ENCODE measurements around the gene ADAD2.
A peak's percentile ranks its signal among the peaks of the same experiment; 100 is the strongest.

The ADAD2 gene

GRCh38 chr16:84226026-84226425 lies 35.1 kb downstream of the ADAD2 start:
- Histone ChIP-seq H3K36me3 (ENCODE audit: control insufficient read depth in 2 of 2, insufficient read depth in 1 of 2, low read length in 2 of 2) (no peaks in the 10 kb centered on the region), H3K9me3 (ENCODE audit: control insufficient read depth, insufficient read depth, low read depth, low read length) (no peaks in the 10 kb centered on the region), H3K27ac (ENCODE audit: extremely low read depth, low read depth, low read length) (no peak overlapping the region), H3K4me1 (ENCODE audit: control insufficient read depth, insufficient read depth, low read length) (no peaks in the 10 kb centered on the region), H3K4me3 (ENCODE audit: low read depth, low read length) (no peak overlapping the region)
- CTCF ChIA-PET: interaction anchor here (0.5 to 0.6 kb wide), 2 partner anchors 72 to 138 kb away, joined by 3 to 4 read pairs; no protein-coding TSS in a partner anchor
- POLR2A ChIA-PET: no interaction called here
- TF ChIP-seq GFI1B (tag by site-specific recombination; IDR thresholded peaks at IDR 0.05) (no peak), ZXDB (tag by site-specific recombination; IDR thresholded peaks at IDR 0.05) (no peak), ZNF785 (tag by site-specific recombination; IDR thresholded peaks at IDR 0.05) (no peak), ZBTB17 (tag by site-specific recombination; IDR thresholded peaks at IDR 0.05) (no peak), ZNF292 (tag by site-specific recombination; IDR thresholded peaks at IDR 0.05; ENCODE audit: borderline replicate concordance, low read depth) (no peak), SCRT2 (tag by site-specific recombination; IDR thresholded peaks at IDR 0.05) (no peak), SP7 (tag by site-specific recombination; IDR thresholded peaks at IDR 0.05) (no peak)

- CTCF ChIA-PET: interaction anchor here (0.5 kb wide), 2 partner anchors 30 to 220 kb away, joined by 3 read pairs; no protein-coding TSS in a partner anchor
- TF ChIP-seq ZBTB48 (tag by site-specific recombination; IDR thresholded peaks at IDR 0.05) (no peak), ZNF211 (tag by site-specific recombination; IDR thresholded peaks at IDR 0.05; ENCODE audit: low read depth) (no peak), ZNF175 (tag by site-specific recombination; IDR thresholded peaks at IDR 0.05) (no peak), ZNF146 (tag by site-specific recombination; IDR thresholded peaks at IDR 0.05) (peak; percentile 97)
- H3K4me1 ChIP-seq (ENCODE audit: control insufficient read depth, insufficient read depth, low read length): no peaks in the 10 kb centered on the region
- no peaks in the 10 kb centered on the region for H3K9me3 ChIP-seq (ENCODE audit: control insufficient read depth, insufficient read depth, low read depth, low read length)
- no peaks in the 10 kb centered on the region for H3K36me3 ChIP-seq (ENCODE audit: control insufficient read depth in 2 of 2, insufficient read depth in 1 of 2, low read length in 2 of 2)
- no peak overlapping the region for H3K27ac ChIP-seq (ENCODE audit: extremely low read depth, low read depth, low read length)
- POLR2A ChIA-PET: no interaction called here
- H3K4me3 ChIP-seq (ENCODE audit: low read depth, low read length): no peak overlapping the region
Measured at GRCh38 chr16:84227548-84227947, 36.6 kb downstream of the ADAD2 start.

DNA sequence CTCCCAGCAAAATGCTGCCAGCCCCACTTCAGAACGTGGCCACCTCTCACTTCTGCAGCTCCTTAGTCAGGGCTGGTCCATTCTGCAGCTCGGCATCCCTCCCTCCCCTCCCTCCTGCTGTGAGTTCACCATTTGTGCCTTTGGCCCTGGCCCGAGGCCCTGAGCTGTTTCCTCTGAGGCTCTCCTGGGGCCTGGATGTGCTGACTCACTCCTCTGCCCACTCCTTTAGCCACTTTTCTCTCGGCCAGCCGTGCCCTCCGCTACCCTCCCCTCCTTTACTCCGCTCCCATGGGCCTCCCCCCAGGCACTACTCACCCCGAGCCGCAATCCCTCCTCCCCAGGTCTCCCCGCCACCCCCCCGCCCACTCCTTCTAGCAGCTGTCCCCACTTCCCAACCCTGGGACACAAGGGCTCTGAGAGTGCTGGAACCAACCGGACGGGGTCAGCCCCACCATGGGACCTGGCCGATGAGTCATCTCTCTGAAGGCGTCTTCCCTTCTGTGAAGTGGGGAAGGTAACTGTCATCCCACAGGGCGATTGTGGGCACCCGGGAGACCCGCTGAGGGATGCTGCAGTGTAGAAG lies 37.4 kb downstream of the ADAD2 start:
- ChIA-PET CTCF (interaction anchor here (0.5 kb wide), 1 partner anchor 29 kb away, joined by 3 read pairs; no protein-coding TSS in a partner anchor), POLR2A (interaction anchor here (0.6 kb wide), 1 partner anchor 808 kb away, joined by 4 read pairs; no protein-coding TSS in a partner anchor)
- Histone ChIP-seq H3K27ac (ENCODE audit: extremely low read depth, low read depth, low read length) (no peak overlapping the region), H3K4me1 (ENCODE audit: control insufficient read depth, insufficient read depth, low read length) (no peaks in the 10 kb centered on the region), H3K36me3 (ENCODE audit: control insufficient read depth in 2 of 2, insufficient read depth in 1 of 2, low read length in 2 of 2) (no peaks in the 10 kb centered on the region), H3K4me3 (ENCODE audit: low read depth, low read length) (no peak overlapping the region), H3K9me3 (ENCODE audit: control insufficient read depth, insufficient read depth, low read depth, low read length) (no peaks in the 10 kb centered on the region)
- TF ChIP-seq, protein P1, sequence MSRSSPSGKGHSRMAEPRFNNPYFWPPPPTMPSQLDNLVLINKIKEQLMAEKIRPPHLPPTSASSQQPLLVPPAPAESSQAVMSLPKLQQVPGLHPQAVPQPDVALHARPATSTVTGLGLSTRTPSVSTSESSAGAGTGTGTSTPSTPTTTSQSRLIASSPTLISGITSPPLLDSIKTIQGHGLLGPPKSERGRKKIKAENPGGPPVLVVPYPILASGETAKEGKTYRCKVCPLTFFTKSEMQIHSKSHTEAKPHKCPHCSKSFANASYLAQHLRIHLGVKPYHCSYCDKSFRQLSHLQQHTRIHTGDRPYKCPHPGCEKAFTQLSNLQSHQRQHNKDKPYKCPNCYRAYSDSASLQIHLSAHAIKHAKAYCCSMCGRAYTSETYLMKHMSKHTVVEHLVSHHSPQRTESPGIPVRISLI (tag by site-specific recombination; IDR thresholded peaks at IDR 0.05): no peak
- TF ChIP-seq, protein P2, sequence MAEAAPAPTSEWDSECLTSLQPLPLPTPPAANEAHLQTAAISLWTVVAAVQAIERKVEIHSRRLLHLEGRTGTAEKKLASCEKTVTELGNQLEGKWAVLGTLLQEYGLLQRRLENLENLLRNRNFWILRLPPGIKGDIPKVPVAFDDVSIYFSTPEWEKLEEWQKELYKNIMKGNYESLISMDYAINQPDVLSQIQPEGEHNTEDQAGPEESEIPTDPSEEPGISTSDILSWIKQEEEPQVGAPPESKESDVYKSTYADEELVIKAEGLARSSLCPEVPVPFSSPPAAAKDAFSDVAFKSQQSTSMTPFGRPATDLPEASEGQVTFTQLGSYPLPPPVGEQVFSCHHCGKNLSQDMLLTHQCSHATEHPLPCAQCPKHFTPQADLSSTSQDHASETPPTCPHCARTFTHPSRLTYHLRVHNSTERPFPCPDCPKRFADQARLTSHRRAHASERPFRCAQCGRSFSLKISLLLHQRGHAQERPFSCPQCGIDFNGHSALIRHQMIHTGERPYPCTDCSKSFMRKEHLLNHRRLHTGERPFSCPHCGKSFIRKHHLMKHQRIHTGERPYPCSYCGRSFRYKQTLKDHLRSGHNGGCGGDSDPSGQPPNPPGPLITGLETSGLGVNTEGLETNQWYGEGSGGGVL (tag by site-specific recombination; IDR thresholded peaks at IDR 0.05): peak; percentile 86
- peak; percentile 42 for TF ChIP-seq GLIS1 (tag by site-specific recombination; IDR thresholded peaks at IDR 0.05)
- TF ChIP-seq, protein P3, sequence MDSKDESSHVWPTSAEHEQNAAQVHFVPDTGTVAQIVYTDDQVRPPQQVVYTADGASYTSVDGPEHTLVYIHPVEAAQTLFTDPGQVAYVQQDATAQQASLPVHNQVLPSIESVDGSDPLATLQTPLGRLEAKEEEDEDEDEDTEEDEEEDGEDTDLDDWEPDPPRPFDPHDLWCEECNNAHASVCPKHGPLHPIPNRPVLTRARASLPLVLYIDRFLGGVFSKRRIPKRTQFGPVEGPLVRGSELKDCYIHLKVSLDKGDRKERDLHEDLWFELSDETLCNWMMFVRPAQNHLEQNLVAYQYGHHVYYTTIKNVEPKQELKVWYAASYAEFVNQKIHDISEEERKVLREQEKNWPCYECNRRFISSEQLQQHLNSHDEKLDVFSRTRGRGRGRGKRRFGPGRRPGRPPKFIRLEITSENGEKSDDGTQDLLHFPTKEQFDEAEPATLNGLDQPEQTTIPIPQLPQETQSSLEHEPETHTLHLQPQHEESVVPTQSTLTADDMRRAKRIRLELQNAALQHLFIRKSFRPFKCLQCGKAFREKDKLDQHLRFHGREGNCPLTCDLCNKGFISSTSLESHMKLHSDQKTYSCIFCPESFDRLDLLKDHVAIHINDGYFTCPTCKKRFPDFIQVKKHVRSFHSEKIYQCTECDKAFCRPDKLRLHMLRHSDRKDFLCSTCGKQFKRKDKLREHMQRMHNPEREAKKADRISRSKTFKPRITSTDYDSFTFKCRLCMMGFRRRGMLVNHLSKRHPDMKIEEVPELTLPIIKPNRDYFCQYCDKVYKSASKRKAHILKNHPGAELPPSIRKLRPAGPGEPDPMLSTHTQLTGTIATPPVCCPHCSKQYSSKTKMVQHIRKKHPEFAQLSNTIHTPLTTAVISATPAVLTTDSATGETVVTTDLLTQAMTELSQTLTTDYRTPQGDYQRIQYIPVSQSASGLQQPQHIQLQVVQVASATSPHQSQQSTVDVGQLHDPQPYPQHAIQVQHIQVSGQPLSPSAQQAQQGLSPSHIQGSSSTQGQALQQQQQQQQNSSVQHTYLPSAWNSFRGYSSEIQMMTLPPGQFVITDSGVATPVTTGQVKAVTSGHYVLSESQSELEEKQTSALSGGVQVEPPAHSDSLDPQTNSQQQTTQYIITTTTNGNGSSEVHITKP (tag by site-specific recombination; IDR thresholded peaks at IDR 0.05): peak; percentile 57
- TF ChIP-seq, protein P4, sequence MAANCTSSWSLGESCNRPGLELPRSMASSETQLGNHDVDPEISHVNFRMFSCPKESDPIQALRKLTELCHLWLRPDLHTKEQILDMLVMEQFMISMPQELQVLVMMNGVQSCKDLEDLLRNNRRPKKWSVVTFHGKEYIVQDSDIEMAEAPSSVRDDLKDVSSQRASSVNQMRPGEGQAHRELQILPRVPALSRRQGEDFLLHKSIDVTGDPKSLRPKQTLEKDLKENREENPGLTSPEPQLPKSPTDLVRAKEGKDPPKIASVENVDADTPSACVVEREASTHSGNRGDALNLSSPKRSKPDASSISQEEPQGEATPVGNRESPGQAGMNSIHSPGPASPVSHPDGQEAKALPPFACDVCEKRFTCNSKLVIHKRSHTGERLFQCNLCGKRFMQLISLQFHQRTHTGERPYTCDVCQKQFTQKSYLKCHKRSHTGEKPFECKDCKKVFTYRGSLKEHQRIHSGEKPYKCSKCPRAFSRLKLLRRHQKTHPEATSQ (tag by site-specific recombination; IDR thresholded peaks at IDR 0.05): no peak
- TF ChIP-seq PATZ1 (tag by site-specific recombination; IDR thresholded peaks at IDR 0.05): peak; percentile 41
- TF ChIP-seq ZNF626 (tag by site-specific recombination; IDR thresholded peaks at IDR 0.05): no peak
- TF ChIP-seq EGR2 (tag by site-specific recombination; IDR thresholded peaks at IDR 0.05; ENCODE audit: low read depth): peak; percentile 79
- peak; percentile 56 for TF ChIP-seq ZIC2 (tag by site-specific recombination; IDR thresholded peaks at IDR 0.05)
- peak; percentile 63; the same call in 1 of the 2 replicates for TF ChIP-seq ZNF341 (tag by site-specific recombination; IDR thresholded peaks at IDR 0.05; ENCODE audit: low read depth)

Measured in HEK293 (cell line).